BJ (cell line): ENCODE results near the gene MRPL18. TPM values are rescaled to one million over a fixed set of nuclear protein-coding genes. Genes with fewer than 3 reads are reported as not detected.

Experiments
- CTCF ChIA-PET: fragments of 350-600 bp; formaldehyde crosslinking; extraction: SDS; loops from one replicate; lab custom pipeline; 2021; ENCODE audit warnings: antibody characterized with exemption, inconsistent platforms; lab: Yijun Ruan, JAX
- POLR2A ChIA-PET: fragments of 300-600 bp; sonication (Branson Sonifier 250); formaldehyde crosslinking; extraction: SDS; loops from one replicate; lab custom pipeline; 2021; ENCODE audit warnings: antibody characterized with exemption; lab: Charles Lee
- DNase-seq: peaks from one replicate; pipeline ENCODE4 v3.0.0-alpha.2; 2011; ENCODE audit warnings: low read depth
- H3K27me3 ChIP-seq: 2 replicates; pipeline ENCODE4 v1.6.0; 2011; ENCODE audit warnings: low read length; ENCODE audit not compliant: control insufficient read depth, insufficient read depth
- H3K36me3 ChIP-seq: 2 replicates; pipeline ENCODE4 v1.5.1; 2011; ENCODE audit warnings: low read length; ENCODE audit not compliant: control insufficient read depth, insufficient read depth
- H3K4me3 ChIP-seq: 2 replicates; pipeline ENCODE4 v1.5.1; 2011; ENCODE audit warnings: low read depth, mild to moderate bottlenecking, control low read depth, low read length
- CTCF ChIP-seq: IDR thresholded peaks from 2 replicates; pipeline ENCODE4 v1.5.1; 2011; ENCODE audit warnings: low read depth, mild to moderate bottlenecking, control low read depth, inconsistent platforms, low read length, moderate library complexity; ENCODE audit not compliant: insufficient read depth
- polyA plus RNA-seq: library from polyadenylated mRNA; depleted of rRNA; stranded (reverse); fragments of >200 nt; gene quantifications from 2 replicates; pipeline ENCODE4 v1.2.3, GENCODE V29; 2011

The MRPL18 gene
- polyA plus RNA-seq, 1 experiment: 83.6 TPM

- TF ChIP-seq CTCF: no peak
- Histone ChIP-seq H3K27me3 (no peaks in the 10 kb centered on the region), H3K36me3 (no peaks in the 10 kb centered on the region), H3K4me3 (no peak overlapping the region)
- ChIA-PET CTCF (interaction anchor here (1.0 to 3.2 kb wide), 3 partner anchors 10 to 141 kb away, joined by 3 to 14 read pairs (median 5); no protein-coding TSS in a partner anchor), POLR2A (no interaction called here)
- DNase-seq: no peak
Measured at GRCh38 chr6:159832946-159833345, 42.7 kb downstream of the MRPL18 start.

- CTCF ChIA-PET: interaction anchor here (0.6 to 3.2 kb wide), 4 partner anchors 11 to 142 kb away, joined by 3 to 14 read pairs (median 4); no protein-coding TSS in a partner anchor
- H3K27me3 ChIP-seq: no peaks in the 10 kb centered on the region
- POLR2A ChIA-PET: no interaction called here
- TF ChIP-seq CTCF: peak; percentile 52
- no peaks in the 10 kb centered on the region for H3K36me3 ChIP-seq
- no peak overlapping the region for H3K4me3 ChIP-seq
- peak; percentile 65 for DNase-seq
Measured at GRCh38 chr6:159833556-159833955, 43.3 kb downstream of the MRPL18 start.

- Histone ChIP-seq H3K4me3 (no peak overlapping the region), H3K27me3 (no peaks in the 10 kb centered on the region), H3K36me3 (no peaks in the 10 kb centered on the region)
- CTCF ChIA-PET: interaction anchor here (0.6 to 3.2 kb wide), 5 partner anchors 11 to 142 kb away, joined by 3 to 14 read pairs (median 3); no protein-coding TSS in a partner anchor
- POLR2A ChIA-PET: no interaction called here
- DNase-seq: no peak
- no peak for TF ChIP-seq CTCF
Measured at GRCh38 chr6:159833997-159834603, 43.8 kb downstream of the MRPL18 start.

GRCh38 chr6:159836718-159837490, 46.6 kb downstream of the MRPL18 start:
- no peak for DNase-seq
- Histone ChIP-seq H3K36me3 (no peaks in the 10 kb centered on the region), H3K27me3 (no peaks in the 10 kb centered on the region), H3K4me3 (no peak overlapping the region)
- no peak for TF ChIP-seq CTCF
- CTCF ChIA-PET: no interaction called here
- POLR2A ChIA-PET: no interaction called here

GRCh38 chr6:159837511-159837910, 47.2 kb downstream of the MRPL18 start:
- no peak for DNase-seq
- ChIA-PET POLR2A (no interaction called here), CTCF (interaction anchor here (0.7 kb wide), 1 partner anchor 10 kb away, joined by 5 read pairs; no protein-coding TSS in a partner anchor)
- Histone ChIP-seq H3K4me3 (no peak overlapping the region), H3K27me3 (no peaks in the 10 kb centered on the region), H3K36me3 (no peaks in the 10 kb centered on the region)
- TF ChIP-seq CTCF: no peak
